ENCODE data around the gene SEMA6A.

- TF ChIP-seq, protein P1, sequence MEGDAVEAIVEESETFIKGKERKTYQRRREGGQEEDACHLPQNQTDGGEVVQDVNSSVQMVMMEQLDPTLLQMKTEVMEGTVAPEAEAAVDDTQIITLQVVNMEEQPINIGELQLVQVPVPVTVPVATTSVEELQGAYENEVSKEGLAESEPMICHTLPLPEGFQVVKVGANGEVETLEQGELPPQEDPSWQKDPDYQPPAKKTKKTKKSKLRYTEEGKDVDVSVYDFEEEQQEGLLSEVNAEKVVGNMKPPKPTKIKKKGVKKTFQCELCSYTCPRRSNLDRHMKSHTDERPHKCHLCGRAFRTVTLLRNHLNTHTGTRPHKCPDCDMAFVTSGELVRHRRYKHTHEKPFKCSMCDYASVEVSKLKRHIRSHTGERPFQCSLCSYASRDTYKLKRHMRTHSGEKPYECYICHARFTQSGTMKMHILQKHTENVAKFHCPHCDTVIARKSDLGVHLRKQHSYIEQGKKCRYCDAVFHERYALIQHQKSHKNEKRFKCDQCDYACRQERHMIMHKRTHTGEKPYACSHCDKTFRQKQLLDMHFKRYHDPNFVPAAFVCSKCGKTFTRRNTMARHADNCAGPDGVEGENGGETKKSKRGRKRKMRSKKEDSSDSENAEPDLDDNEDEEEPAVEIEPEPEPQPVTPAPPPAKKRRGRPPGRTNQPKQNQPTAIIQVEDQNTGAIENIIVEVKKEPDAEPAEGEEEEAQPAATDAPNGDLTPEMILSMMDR (IDR thresholded peaks at IDR 0.05): no peak
- TF ChIP-seq GABPA (IDR thresholded peaks at IDR 0.05; ENCODE audit: low read depth) (no peak), FOXM1 (IDR thresholded peaks at IDR 0.05; ENCODE audit: low read depth) (no peak), TEAD4 (IDR thresholded peaks at IDR 0.05; ENCODE audit: borderline replicate concordance, insufficient read depth) (peak; percentile 37; the same call in 1 of the 2 replicates)
- TF ChIP-seq, protein P2, sequence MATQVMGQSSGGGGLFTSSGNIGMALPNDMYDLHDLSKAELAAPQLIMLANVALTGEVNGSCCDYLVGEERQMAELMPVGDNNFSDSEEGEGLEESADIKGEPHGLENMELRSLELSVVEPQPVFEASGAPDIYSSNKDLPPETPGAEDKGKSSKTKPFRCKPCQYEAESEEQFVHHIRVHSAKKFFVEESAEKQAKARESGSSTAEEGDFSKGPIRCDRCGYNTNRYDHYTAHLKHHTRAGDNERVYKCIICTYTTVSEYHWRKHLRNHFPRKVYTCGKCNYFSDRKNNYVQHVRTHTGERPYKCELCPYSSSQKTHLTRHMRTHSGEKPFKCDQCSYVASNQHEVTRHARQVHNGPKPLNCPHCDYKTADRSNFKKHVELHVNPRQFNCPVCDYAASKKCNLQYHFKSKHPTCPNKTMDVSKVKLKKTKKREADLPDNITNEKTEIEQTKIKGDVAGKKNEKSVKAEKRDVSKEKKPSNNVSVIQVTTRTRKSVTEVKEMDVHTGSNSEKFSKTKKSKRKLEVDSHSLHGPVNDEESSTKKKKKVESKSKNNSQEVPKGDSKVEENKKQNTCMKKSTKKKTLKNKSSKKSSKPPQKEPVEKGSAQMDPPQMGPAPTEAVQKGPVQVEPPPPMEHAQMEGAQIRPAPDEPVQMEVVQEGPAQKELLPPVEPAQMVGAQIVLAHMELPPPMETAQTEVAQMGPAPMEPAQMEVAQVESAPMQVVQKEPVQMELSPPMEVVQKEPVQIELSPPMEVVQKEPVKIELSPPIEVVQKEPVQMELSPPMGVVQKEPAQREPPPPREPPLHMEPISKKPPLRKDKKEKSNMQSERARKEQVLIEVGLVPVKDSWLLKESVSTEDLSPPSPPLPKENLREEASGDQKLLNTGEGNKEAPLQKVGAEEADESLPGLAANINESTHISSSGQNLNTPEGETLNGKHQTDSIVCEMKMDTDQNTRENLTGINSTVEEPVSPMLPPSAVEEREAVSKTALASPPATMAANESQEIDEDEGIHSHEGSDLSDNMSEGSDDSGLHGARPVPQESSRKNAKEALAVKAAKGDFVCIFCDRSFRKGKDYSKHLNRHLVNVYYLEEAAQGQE (IDR thresholded peaks at IDR 0.05; ENCODE audit: low read depth, low read length): no peak
- TF ChIP-seq, protein P3, sequence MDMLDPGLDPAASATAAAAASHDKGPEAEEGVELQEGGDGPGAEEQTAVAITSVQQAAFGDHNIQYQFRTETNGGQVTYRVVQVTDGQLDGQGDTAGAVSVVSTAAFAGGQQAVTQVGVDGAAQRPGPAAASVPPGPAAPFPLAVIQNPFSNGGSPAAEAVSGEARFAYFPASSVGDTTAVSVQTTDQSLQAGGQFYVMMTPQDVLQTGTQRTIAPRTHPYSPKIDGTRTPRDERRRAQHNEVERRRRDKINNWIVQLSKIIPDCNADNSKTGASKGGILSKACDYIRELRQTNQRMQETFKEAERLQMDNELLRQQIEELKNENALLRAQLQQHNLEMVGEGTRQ (IDR thresholded peaks at IDR 0.05; ENCODE audit: borderline replicate concordance, low read depth, low read length): no peak
Observed at GRCh38 chr5:116492016-116492623, 82.5 kb downstream of the SEMA6A start.
